HEK293 (cell line): ENCODE results near the gene TLE3.

ENCODE experiments used
- SALL2 ChIP-seq: fragments of 450-650 bp; formaldehyde crosslinking; IDR thresholded peaks from 2 replicates; pipeline ENCODE4 v1.5.0; 2017; ENCODE audit warnings: missing biosample characterization, mild to moderate bottlenecking, missing genetic modification characterization, borderline replicate concordance
- SCRT1 ChIP-seq: fragments of 450-650 bp; formaldehyde crosslinking; IDR thresholded peaks from 2 replicates; pipeline ENCODE4 v1.5.1; 2016; ENCODE audit warnings: missing biosample characterization, missing genetic modification characterization, borderline replicate concordance
- YY1 ChIP-seq: fragments of 450-650 bp; formaldehyde crosslinking; IDR thresholded peaks from 2 replicates; pipeline ENCODE4 v1.5.1; 2018; ENCODE audit warnings: missing biosample characterization, missing genetic modification characterization
- ZBTB21 ChIP-seq: fragments of 450-650 bp; formaldehyde crosslinking; IDR thresholded peaks from 2 replicates; pipeline ENCODE4 v1.5.1; 2017; ENCODE audit warnings: missing biosample characterization, missing genetic modification characterization
- ZNF140 ChIP-seq: fragments of 450-650 bp; formaldehyde crosslinking; IDR thresholded peaks from 2 replicates; pipeline ENCODE4 v1.5.1; 2016; ENCODE audit warnings: missing biosample characterization, missing genetic modification characterization
- ZNF169 ChIP-seq: fragments of 450-650 bp; formaldehyde crosslinking; IDR thresholded peaks from 2 replicates; pipeline ENCODE4 v1.5.1; 2016; ENCODE audit warnings: missing biosample characterization, missing genetic modification characterization
- ZNF24 ChIP-seq: fragments of 450-650 bp; formaldehyde crosslinking; IDR thresholded peaks from 2 replicates; pipeline ENCODE4 v1.5.1; 2016; ENCODE audit warnings: missing biosample characterization, missing genetic modification characterization
- ZNF324 ChIP-seq: fragments of 450-650 bp; formaldehyde crosslinking; IDR thresholded peaks from 2 replicates; pipeline ENCODE4 v1.5.1; 2016; ENCODE audit warnings: missing biosample characterization, missing genetic modification characterization
- ZXDB ChIP-seq: fragments of 450-650 bp; formaldehyde crosslinking; IDR thresholded peaks from 2 replicates; pipeline ENCODE4 v1.5.1; 2016; ENCODE audit warnings: missing biosample characterization, missing genetic modification characterization
- TF ChIP-seq, protein P1 (sequence below): fragments of 450-650 bp; formaldehyde crosslinking; IDR thresholded peaks from 2 replicates; pipeline ENCODE4 v1.5.1; 2016; ENCODE audit warnings: missing biosample characterization, missing genetic modification characterization
- TF ChIP-seq, protein P2 (sequence below): fragments of 450-650 bp; formaldehyde crosslinking; IDR thresholded peaks from 2 replicates; pipeline ENCODE4 v1.5.1; 2016; ENCODE audit warnings: missing biosample characterization, missing genetic modification characterization

- TF ChIP-seq, protein P1, sequence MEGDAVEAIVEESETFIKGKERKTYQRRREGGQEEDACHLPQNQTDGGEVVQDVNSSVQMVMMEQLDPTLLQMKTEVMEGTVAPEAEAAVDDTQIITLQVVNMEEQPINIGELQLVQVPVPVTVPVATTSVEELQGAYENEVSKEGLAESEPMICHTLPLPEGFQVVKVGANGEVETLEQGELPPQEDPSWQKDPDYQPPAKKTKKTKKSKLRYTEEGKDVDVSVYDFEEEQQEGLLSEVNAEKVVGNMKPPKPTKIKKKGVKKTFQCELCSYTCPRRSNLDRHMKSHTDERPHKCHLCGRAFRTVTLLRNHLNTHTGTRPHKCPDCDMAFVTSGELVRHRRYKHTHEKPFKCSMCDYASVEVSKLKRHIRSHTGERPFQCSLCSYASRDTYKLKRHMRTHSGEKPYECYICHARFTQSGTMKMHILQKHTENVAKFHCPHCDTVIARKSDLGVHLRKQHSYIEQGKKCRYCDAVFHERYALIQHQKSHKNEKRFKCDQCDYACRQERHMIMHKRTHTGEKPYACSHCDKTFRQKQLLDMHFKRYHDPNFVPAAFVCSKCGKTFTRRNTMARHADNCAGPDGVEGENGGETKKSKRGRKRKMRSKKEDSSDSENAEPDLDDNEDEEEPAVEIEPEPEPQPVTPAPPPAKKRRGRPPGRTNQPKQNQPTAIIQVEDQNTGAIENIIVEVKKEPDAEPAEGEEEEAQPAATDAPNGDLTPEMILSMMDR (tag by site-specific recombination), result no peak
- no peak for TF ChIP-seq ZNF169 (tag by site-specific recombination)
- no peak for TF ChIP-seq SALL2 (tag by site-specific recombination)
- TF ChIP-seq YY1 (tag by site-specific recombination), result no peak
- no peak for TF ChIP-seq ZNF24 (tag by site-specific recombination)
- TF ChIP-seq SCRT1 (tag by site-specific recombination), result no peak
- TF ChIP-seq, protein P2, sequence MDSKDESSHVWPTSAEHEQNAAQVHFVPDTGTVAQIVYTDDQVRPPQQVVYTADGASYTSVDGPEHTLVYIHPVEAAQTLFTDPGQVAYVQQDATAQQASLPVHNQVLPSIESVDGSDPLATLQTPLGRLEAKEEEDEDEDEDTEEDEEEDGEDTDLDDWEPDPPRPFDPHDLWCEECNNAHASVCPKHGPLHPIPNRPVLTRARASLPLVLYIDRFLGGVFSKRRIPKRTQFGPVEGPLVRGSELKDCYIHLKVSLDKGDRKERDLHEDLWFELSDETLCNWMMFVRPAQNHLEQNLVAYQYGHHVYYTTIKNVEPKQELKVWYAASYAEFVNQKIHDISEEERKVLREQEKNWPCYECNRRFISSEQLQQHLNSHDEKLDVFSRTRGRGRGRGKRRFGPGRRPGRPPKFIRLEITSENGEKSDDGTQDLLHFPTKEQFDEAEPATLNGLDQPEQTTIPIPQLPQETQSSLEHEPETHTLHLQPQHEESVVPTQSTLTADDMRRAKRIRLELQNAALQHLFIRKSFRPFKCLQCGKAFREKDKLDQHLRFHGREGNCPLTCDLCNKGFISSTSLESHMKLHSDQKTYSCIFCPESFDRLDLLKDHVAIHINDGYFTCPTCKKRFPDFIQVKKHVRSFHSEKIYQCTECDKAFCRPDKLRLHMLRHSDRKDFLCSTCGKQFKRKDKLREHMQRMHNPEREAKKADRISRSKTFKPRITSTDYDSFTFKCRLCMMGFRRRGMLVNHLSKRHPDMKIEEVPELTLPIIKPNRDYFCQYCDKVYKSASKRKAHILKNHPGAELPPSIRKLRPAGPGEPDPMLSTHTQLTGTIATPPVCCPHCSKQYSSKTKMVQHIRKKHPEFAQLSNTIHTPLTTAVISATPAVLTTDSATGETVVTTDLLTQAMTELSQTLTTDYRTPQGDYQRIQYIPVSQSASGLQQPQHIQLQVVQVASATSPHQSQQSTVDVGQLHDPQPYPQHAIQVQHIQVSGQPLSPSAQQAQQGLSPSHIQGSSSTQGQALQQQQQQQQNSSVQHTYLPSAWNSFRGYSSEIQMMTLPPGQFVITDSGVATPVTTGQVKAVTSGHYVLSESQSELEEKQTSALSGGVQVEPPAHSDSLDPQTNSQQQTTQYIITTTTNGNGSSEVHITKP (tag by site-specific recombination), result no peak
- TF ChIP-seq ZNF140, result no peak
- no peak for TF ChIP-seq ZNF324
- no peak for TF ChIP-seq ZBTB21 (tag by site-specific recombination)
- TF ChIP-seq ZXDB, result no peak
These were observed 35.9 kb downstream of the TLE3 start for GRCh38 chr15:70061696-70062270.
